ENCODE measurements around the gene CAMKMT.

DNA sequence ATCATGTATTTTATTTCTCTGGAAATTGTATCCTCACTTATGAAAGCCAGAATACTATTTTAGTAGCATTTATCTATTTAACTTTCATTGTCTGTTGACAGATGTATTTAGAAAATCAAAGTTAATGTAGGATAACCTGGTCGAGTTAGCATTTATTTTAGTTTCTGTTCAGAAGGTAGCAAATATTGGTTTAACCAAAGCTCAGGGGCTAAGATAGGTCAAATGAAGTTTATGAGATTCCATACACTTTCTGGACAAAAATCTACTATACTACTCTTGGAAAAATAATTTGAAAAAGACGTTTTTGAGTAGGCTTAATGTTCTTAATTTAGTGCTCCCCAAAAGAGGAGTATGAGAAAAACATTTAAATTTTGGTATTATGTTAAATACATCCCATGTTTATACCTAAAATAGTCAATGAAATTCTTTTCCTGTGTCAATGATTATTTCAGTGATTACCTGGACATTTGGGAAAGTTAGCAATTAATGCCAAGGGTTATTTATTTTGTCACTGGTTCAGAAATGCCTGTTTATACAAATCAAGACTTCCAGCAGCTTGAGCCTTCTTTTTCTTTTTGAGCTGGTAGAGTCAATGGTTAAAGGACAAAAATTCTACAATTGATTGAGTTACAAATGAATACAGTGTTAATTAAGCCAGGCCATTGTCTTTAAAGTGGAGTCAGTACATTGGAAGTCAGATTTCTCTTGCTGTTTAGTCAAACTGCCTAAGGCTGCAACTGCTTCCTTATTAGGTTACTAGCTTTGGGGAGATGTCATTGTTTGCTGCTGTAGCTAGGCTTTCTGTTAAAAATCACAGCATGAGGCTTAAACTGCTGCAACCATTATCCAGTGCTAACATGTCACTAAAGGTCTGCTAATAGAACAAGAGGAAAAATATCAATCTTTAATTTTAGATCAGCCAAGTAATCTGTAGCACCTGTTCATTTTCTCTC lies 182.3 kb downstream of the CAMKMT start:
- TF ChIP-seq, protein P1, sequence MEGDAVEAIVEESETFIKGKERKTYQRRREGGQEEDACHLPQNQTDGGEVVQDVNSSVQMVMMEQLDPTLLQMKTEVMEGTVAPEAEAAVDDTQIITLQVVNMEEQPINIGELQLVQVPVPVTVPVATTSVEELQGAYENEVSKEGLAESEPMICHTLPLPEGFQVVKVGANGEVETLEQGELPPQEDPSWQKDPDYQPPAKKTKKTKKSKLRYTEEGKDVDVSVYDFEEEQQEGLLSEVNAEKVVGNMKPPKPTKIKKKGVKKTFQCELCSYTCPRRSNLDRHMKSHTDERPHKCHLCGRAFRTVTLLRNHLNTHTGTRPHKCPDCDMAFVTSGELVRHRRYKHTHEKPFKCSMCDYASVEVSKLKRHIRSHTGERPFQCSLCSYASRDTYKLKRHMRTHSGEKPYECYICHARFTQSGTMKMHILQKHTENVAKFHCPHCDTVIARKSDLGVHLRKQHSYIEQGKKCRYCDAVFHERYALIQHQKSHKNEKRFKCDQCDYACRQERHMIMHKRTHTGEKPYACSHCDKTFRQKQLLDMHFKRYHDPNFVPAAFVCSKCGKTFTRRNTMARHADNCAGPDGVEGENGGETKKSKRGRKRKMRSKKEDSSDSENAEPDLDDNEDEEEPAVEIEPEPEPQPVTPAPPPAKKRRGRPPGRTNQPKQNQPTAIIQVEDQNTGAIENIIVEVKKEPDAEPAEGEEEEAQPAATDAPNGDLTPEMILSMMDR (IDR thresholded peaks at IDR 0.05; ENCODE audit: low read length): no peak
- TF ChIP-seq EZH2 (IDR thresholded peaks at IDR 0.05; ENCODE audit: borderline replicate concordance, low read length): no peak
